ENCODE results near the gene CAPN12.
"Not testable (repeated sequence)": the region's sequence is repeated elsewhere in the genome, so short reads cannot be mapped to it uniquely, and the experiment has no call there.

- TF ChIP-seq, protein P1, sequence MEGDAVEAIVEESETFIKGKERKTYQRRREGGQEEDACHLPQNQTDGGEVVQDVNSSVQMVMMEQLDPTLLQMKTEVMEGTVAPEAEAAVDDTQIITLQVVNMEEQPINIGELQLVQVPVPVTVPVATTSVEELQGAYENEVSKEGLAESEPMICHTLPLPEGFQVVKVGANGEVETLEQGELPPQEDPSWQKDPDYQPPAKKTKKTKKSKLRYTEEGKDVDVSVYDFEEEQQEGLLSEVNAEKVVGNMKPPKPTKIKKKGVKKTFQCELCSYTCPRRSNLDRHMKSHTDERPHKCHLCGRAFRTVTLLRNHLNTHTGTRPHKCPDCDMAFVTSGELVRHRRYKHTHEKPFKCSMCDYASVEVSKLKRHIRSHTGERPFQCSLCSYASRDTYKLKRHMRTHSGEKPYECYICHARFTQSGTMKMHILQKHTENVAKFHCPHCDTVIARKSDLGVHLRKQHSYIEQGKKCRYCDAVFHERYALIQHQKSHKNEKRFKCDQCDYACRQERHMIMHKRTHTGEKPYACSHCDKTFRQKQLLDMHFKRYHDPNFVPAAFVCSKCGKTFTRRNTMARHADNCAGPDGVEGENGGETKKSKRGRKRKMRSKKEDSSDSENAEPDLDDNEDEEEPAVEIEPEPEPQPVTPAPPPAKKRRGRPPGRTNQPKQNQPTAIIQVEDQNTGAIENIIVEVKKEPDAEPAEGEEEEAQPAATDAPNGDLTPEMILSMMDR (conservative IDR thresholded peaks at IDR 0.05): not testable (repeated sequence)
- TF ChIP-seq EZH2 (IDR thresholded peaks at IDR 0.05; ENCODE audit: low read depth): not testable (repeated sequence)
Measured at GRCh38 chr19:38786061-38786460, 41.8 kb upstream of the CAPN12 start.

All from PC-9 (cell line).